ENCODE results near the gene RNF13. TPM values are rescaled to one million over a fixed set of nuclear protein-coding genes. Genes with fewer than 3 reads are reported as not detected.

RNF13 gene
- total RNA-seq, 2 donors from 2014 or later: 77.3 to 105 TPM

DNA sequence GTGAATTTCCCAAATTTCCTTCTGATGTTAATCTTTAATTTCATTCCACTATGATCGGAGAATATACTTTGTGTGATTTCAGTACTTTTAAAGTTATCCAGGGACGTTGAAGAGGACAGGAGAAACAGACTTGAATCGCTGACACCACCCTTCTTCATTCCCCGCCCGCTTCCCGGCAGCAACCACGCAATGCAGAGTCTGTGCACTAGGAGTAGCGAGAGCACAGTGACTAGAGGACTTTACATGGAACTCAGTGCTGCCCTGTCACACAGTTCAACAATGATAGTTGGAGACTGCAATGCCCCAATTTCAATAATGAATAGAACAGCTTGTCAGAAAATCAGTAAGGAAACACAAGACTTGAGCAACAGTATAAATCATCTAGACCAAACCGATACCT, 73.9 kb downstream of the RNF13 start:
- Histone ChIP-seq H3K36me3 (no peaks in the 10 kb centered on the region), H3K4me3 (no peak overlapping the region), H3K4me1 (replicated peaks) (no peaks in the 10 kb centered on the region), H3K27ac (no peak overlapping the region), H3K9me3 (no peaks in the 10 kb centered on the region), H3K27me3 (replicated peaks; ENCODE audit: insufficient read depth) (no peaks in the 10 kb centered on the region)
- 84% methylated on average over 9 of the region's 9 CpGs for WGBS
- intact Hi-C loops (cut with DNase I): loop anchor here (10.0 kb wide), 1 partner anchor 298 kb away; no protein-coding TSS in a partner anchor
- no peak for DNase-seq (ENCODE audit: low spot score)
- TF ChIP-seq POLR2A (IDR thresholded peaks at IDR 0.05) (no peak), POLR2AphosphoS5 (IDR thresholded peaks at IDR 0.05) (no peak)
- TF ChIP-seq, protein P1, sequence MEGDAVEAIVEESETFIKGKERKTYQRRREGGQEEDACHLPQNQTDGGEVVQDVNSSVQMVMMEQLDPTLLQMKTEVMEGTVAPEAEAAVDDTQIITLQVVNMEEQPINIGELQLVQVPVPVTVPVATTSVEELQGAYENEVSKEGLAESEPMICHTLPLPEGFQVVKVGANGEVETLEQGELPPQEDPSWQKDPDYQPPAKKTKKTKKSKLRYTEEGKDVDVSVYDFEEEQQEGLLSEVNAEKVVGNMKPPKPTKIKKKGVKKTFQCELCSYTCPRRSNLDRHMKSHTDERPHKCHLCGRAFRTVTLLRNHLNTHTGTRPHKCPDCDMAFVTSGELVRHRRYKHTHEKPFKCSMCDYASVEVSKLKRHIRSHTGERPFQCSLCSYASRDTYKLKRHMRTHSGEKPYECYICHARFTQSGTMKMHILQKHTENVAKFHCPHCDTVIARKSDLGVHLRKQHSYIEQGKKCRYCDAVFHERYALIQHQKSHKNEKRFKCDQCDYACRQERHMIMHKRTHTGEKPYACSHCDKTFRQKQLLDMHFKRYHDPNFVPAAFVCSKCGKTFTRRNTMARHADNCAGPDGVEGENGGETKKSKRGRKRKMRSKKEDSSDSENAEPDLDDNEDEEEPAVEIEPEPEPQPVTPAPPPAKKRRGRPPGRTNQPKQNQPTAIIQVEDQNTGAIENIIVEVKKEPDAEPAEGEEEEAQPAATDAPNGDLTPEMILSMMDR (IDR thresholded peaks at IDR 0.05): no peak

DNA sequence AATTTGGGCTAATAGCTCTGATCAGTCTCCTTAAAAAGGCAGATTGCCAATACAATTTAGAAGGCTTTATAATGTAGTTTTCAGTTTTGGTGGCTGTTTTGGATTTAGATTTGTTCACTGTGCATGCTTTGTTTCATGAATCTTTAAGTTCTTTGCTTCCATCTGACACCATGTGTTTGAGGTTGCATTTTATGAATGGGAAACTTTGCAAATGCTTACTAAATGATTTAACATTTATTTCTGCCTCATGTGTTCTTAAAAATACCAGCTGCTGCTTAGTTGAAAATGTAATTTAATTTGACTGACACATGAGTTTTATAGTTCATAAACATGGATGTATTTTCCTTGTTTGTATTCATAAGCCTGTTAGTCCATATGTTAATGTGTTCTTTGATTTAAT, 78.6 kb downstream of the RNF13 start:
- Histone ChIP-seq H3K4me1 (replicated peaks) (no peaks in the 10 kb centered on the region), H3K9me3 (no peaks in the 10 kb centered on the region), H3K36me3 (no peaks in the 10 kb centered on the region), H3K27ac (no peak overlapping the region), H3K27me3 (replicated peaks; ENCODE audit: insufficient read depth) (no peaks in the 10 kb centered on the region), H3K4me3 (no peak overlapping the region)
- intact Hi-C loops (cut with DNase I): loop anchor here (10.0 kb wide), 1 partner anchor 73 kb away; no protein-coding TSS in a partner anchor
- DNase-seq (ENCODE audit: low spot score): no peak
- TF ChIP-seq POLR2AphosphoS5 (IDR thresholded peaks at IDR 0.05) (no peak), POLR2A (IDR thresholded peaks at IDR 0.05) (no peak)
- TF ChIP-seq, protein P1 (IDR thresholded peaks at IDR 0.05): no peak

DNA sequence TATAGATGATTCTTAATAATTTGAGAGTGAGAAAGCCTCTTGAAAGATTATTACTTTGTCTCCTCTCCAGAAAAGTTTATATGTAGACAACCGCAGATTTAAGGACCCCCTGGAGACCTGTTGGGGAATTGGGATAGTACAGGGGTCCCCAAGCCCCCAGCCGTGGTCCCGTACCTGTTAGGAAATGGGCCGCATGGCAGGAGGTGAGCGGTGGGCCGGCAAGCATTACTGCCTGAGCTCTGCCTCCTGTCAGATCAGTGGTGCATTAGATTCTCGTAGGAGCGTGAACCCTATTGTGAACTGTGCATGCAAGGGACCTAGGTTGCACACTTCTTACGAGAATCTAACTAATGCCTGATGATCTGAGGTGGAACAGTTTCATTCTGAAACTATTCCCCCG, 79.4 kb downstream of the RNF13 start:
- WGBS: 96% methylated on average over 10 of the region's 10 CpGs
- Histone ChIP-seq H3K9me3 (no peaks in the 10 kb centered on the region), H3K36me3 (no peaks in the 10 kb centered on the region), H3K4me1 (replicated peaks) (no peaks in the 10 kb centered on the region), H3K27ac (no peak overlapping the region), H3K4me3 (no peak overlapping the region), H3K27me3 (replicated peaks; ENCODE audit: insufficient read depth) (no peaks in the 10 kb centered on the region)
- TF ChIP-seq, protein P1 (IDR thresholded peaks at IDR 0.05): no peak
- TF ChIP-seq POLR2AphosphoS5 (IDR thresholded peaks at IDR 0.05): no peak
- TF ChIP-seq POLR2A (IDR thresholded peaks at IDR 0.05): no peak
- no peak for DNase-seq (ENCODE audit: low spot score)
- intact Hi-C loops (cut with DNase I): loop anchor here (10.0 kb wide), 1 partner anchor 72 kb away; no protein-coding TSS in a partner anchor

- TF ChIP-seq POLR2AphosphoS5 (IDR thresholded peaks at IDR 0.05) (no peak), POLR2A (IDR thresholded peaks at IDR 0.05) (no peak)
- TF ChIP-seq, protein P1 (IDR thresholded peaks at IDR 0.05): no peak
- H3K27me3 ChIP-seq (replicated peaks; ENCODE audit: insufficient read depth): no peaks in the 10 kb centered on the region
- H3K36me3 ChIP-seq: no peaks in the 10 kb centered on the region
- intact Hi-C loops (cut with DNase I): loop anchor here (10.0 kb wide), 1 partner anchor 71 kb away; no protein-coding TSS in a partner anchor
- H3K9me3 ChIP-seq: no peaks in the 10 kb centered on the region
- H3K4me3 ChIP-seq: no peak overlapping the region
- no peak for DNase-seq (ENCODE audit: low spot score)
- H3K27ac ChIP-seq: no peak overlapping the region
- H3K4me1 ChIP-seq (replicated peaks): no peaks in the 10 kb centered on the region
Observed at GRCh38 chr3:149894205-149894604, 81.2 kb downstream of the RNF13 start.

DNA sequence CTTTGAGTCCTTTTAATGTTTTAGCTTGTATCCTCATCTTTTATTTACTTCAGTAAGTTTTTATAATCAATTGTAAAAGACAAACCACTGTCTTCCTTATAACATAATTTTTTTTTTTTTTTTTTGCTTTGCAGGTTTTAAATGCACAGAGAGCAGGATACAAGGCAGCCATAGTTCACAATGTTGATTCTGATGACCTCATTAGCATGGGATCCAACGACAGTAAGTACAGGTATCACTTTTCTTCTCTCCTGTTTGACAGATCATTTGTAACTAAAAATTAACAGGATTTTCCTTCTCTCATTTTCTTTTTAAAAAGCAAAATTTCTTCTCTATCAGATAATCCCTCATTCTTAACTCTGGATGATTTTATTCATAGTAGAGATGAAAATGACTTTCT, 82.3 kb downstream of the RNF13 start:
- intact Hi-C loops (cut with DNase I): loop anchor here (10.0 kb wide), 1 partner anchor 69 kb away; no protein-coding TSS in a partner anchor
- Histone ChIP-seq H3K4me3 (no peak overlapping the region), H3K4me1 (replicated peaks) (no peaks in the 10 kb centered on the region), H3K9me3 (no peaks in the 10 kb centered on the region), H3K36me3 (no peaks in the 10 kb centered on the region), H3K27me3 (replicated peaks; ENCODE audit: insufficient read depth) (no peaks in the 10 kb centered on the region), H3K27ac (no peak overlapping the region)
- TF ChIP-seq POLR2A (IDR thresholded peaks at IDR 0.05): no peak
- TF ChIP-seq POLR2AphosphoS5 (IDR thresholded peaks at IDR 0.05): no peak
- TF ChIP-seq, protein P1 (IDR thresholded peaks at IDR 0.05): no peak
- no peak for DNase-seq (ENCODE audit: low spot score)
- 36% methylated on average over 1 of the region's 1 CpG for WGBS

Measured in prostate gland (tissue), 2 donors.